GM12892 (cell line): ENCODE measurements around the gene PIN4.

Experiments
- POLR2A ChIP-seq: IDR thresholded peaks from 2 replicates; pipeline ENCODE4 v1.6.1; 2011; ENCODE audit warnings: low read depth, low read length, control low read depth
- POLR2AphosphoS5 ChIP-seq: IDR thresholded peaks from 2 replicates; pipeline ENCODE4 v1.6.1; 2011; ENCODE audit warnings: low read depth, low read length, control low read depth
- TAF1 ChIP-seq: IDR thresholded peaks from 2 replicates; pipeline ENCODE4 v1.6.1; 2011; ENCODE audit warnings: low read depth, mild to moderate bottlenecking, control low read depth, low read length, borderline replicate concordance

GRCh38 chrX:72240976-72241375 is 59.4 kb downstream of the PIN4 start:
- TF ChIP-seq POLR2A (no peak), POLR2AphosphoS5 (no peak), TAF1 (no peak)
